OCI-LY7 (cell line): Measurements from ENCODE around the gene FASLG. TPM values are rescaled to one million over a fixed set of nuclear protein-coding genes. Genes with fewer than 3 reads are reported as not detected.

Experiments
- BruUV-seq: library from RNA; stranded (reverse); fragments of 400-500 nt; replicated peaks from 2 replicates; lab custom pipeline; 2021; lab: Mats Ljungman, UMichigan
- CTCF ChIA-PET: fragments of 300-600 bp; sonication (Branson Sonifier 250); formaldehyde crosslinking; loops from one replicate; lab custom pipeline; 2022; ENCODE audit warnings: antibody characterized with exemption; ENCODE audit not compliant: unreplicated experiment; lab: Charles Lee
- POLR2A ChIA-PET: fragments of 300-600 bp; sonication (Branson Sonifier 250); formaldehyde crosslinking; loops from one replicate; lab custom pipeline; 2022; ENCODE audit warnings: antibody characterized with exemption; lab: Charles Lee
- DNase-seq: peaks from one replicate; pipeline ENCODE4 v3.0.0-alpha.2; 2015; ENCODE audit warnings: low spot score
- H2AFZ ChIP-seq: fragments of 200-600 bp; sonication (generic), shearing (Covaris generic); 2 replicates; pipeline ENCODE4 v1.6.1; 2014; ENCODE audit warnings: mild to moderate bottlenecking, antibody characterized with exemption, low read length, moderate library complexity
- H3K27ac ChIP-seq: fragments of 200-600 bp; sonication (generic); 2 replicates; pipeline ENCODE4 v1.5.1; 2014; ENCODE audit warnings: mixed run types, low read depth, mild to moderate bottlenecking, moderate library complexity, low read length, inconsistent platforms; ENCODE audit not compliant: poor library complexity, severe bottlenecking
- H3K36me3 ChIP-seq: fragments of 200-600 bp; sonication (generic); 2 replicates; pipeline ENCODE4 v1.6.1; 2014; ENCODE audit warnings: mild to moderate bottlenecking, antibody characterized with exemption, low read length, moderate library complexity, mixed read lengths; ENCODE audit not compliant: insufficient read depth
- H3K4me1 ChIP-seq: fragments of 200-600 bp; sonication (generic); 2 replicates; pipeline ENCODE4 v1.5.1; 2014; ENCODE audit warnings: mild to moderate bottlenecking, low read length; ENCODE audit not compliant: insufficient read depth, poor library complexity, severe bottlenecking
- H3K4me2 ChIP-seq: fragments of 200-600 bp; sonication (generic); 2 replicates; pipeline ENCODE4 v1.6.1; 2014; ENCODE audit warnings: mild to moderate bottlenecking, low read length
- H3K4me3 ChIP-seq: fragments of 200-600 bp; sonication (generic); 2 replicates; pipeline ENCODE4 v1.5.1; 2014; ENCODE audit warnings: mild to moderate bottlenecking, low read depth, low read length; ENCODE audit not compliant: poor library complexity, severe bottlenecking
- H3K79me2 ChIP-seq: fragments of 200-600 bp; sonication (generic); 2 replicates; pipeline ENCODE4 v1.6.1; 2016; ENCODE audit warnings: low read depth, mild to moderate bottlenecking, low read length, moderate library complexity, mixed read lengths; ENCODE audit not compliant: insufficient read depth
- H3K9me2 ChIP-seq: fragments of 200-600 bp; sonication (generic); 2 replicates; pipeline ENCODE4 v1.6.1; 2016; ENCODE audit warnings: mild to moderate bottlenecking, low read length, mixed read lengths; ENCODE audit not compliant: insufficient read depth
- H3K9me3 ChIP-seq: fragments of 200-600 bp; sonication (generic); 2 replicates; pipeline ENCODE4 v1.6.1; 2014; ENCODE audit warnings: mild to moderate bottlenecking, mixed run types, low read length, mixed read lengths
- H4K20me1 ChIP-seq: fragments of 200-600 bp; sonication (generic); 2 replicates; pipeline ENCODE4 v1.6.1; 2014; ENCODE audit warnings: mild to moderate bottlenecking, antibody characterized with exemption, low read length, moderate library complexity, mixed read lengths; ENCODE audit not compliant: insufficient read depth
- EZH2phosphoT487 ChIP-seq: fragments of 200-600 bp; sonication (generic); IDR thresholded peaks from 2 replicates; pipeline ENCODE4 v1.6.1; 2018; ENCODE audit warnings: low read depth, borderline replicate concordance, mild to moderate bottlenecking, mixed run types, antibody characterized with exemption, low read length, moderate library complexity, mixed read lengths
- intact Hi-C: fragments of 100-400 bp; cut with micrococcal nuclease; formaldehyde crosslinking; loops from one replicate; pipeline ENCODE4 v1.10.0; 2022; ENCODE audit not compliant: unreplicated experiment
- total RNA-seq, 2 experiments: library from RNA; depleted of rRNA in 1 of 2; stranded (reverse); fragments of >200 nt in 1 of 2; shearing (Covaris generic) in 1 of 2; gene quantifications; 2 replicates each; pipeline ENCODE4 v1.2.3, GENCODE V29; 2014 to 2022
- TF ChIP-seq, protein P1 (sequence below): fragments of 200-600 bp; sonication (generic); conservative IDR thresholded peaks from 2 replicates; pipeline ENCODE4 v1.5.1; 2014; ENCODE audit warnings: mild to moderate bottlenecking, antibody characterized with exemption, low read length, moderate library complexity, mixed read lengths

FASLG gene
- total RNA-seq, 2 experiments from 2014 or later: not detected

DNA sequence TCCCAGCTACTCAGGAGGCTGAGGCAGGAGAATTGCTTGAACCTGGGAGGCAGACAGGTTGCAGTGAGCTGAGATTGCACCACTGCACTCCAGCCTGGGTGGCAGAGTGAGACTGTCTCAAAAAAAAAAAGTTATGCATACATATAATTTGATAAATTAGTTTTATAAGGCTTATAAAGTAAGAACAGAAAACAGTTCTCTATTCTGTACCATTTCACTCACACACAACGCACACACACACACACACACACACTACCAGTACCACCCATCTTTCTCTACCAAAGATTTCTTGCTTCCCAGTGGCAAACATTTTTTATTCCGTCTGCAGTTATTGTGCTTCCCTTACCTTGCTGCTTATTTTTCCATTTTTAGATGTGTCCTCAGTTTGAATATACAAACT, 46.4 kb upstream of the FASLG start:
- H4K20me1 ChIP-seq: no peaks in the 10 kb centered on the region
- H3K4me2 ChIP-seq: no peak overlapping the region
- TF ChIP-seq, protein P1, sequence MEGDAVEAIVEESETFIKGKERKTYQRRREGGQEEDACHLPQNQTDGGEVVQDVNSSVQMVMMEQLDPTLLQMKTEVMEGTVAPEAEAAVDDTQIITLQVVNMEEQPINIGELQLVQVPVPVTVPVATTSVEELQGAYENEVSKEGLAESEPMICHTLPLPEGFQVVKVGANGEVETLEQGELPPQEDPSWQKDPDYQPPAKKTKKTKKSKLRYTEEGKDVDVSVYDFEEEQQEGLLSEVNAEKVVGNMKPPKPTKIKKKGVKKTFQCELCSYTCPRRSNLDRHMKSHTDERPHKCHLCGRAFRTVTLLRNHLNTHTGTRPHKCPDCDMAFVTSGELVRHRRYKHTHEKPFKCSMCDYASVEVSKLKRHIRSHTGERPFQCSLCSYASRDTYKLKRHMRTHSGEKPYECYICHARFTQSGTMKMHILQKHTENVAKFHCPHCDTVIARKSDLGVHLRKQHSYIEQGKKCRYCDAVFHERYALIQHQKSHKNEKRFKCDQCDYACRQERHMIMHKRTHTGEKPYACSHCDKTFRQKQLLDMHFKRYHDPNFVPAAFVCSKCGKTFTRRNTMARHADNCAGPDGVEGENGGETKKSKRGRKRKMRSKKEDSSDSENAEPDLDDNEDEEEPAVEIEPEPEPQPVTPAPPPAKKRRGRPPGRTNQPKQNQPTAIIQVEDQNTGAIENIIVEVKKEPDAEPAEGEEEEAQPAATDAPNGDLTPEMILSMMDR: no peak
- TF ChIP-seq EZH2phosphoT487: no peak
- peaks cover 35% of the 10 kb centered on the region for H3K36me3 ChIP-seq
- H3K9me2 ChIP-seq: no peaks in the 10 kb centered on the region
- H3K9me3 ChIP-seq: no peaks in the 10 kb centered on the region
- H3K27ac ChIP-seq: no peak overlapping the region
- no peaks in the 10 kb centered on the region for H3K79me2 ChIP-seq
- H3K4me3 ChIP-seq: no peak overlapping the region
- ChIA-PET POLR2A (no interaction called here), CTCF (no interaction called here)
- intact Hi-C loops: no loop called here
- no peak overlapping the region for H2AFZ ChIP-seq
- DNase-seq: no peak
- no peaks in the 10 kb centered on the region for H3K4me1 ChIP-seq
- BruUV-seq: no TSS peak

GRCh38 chr1:172613294-172613693, 45.6 kb upstream of the FASLG start:
- TF ChIP-seq, protein P1: no peak
- no peak for TF ChIP-seq EZH2phosphoT487
- POLR2A ChIA-PET: no interaction called here
- Histone ChIP-seq H2AFZ (no peak overlapping the region), H3K4me1 (no peaks in the 10 kb centered on the region), H3K36me3 (peaks cover 30% of the 10 kb centered on the region), H3K9me2 (no peaks in the 10 kb centered on the region), H3K9me3 (no peaks in the 10 kb centered on the region), H3K27ac (no peak overlapping the region), H3K4me2 (no peak overlapping the region), H4K20me1 (no peaks in the 10 kb centered on the region), H3K79me2 (no peaks in the 10 kb centered on the region), H3K4me3 (no peak overlapping the region)
- CTCF ChIA-PET: no interaction called here
- BruUV-seq: no TSS peak
- intact Hi-C loops: no loop called here
- DNase-seq: no peak

DNA sequence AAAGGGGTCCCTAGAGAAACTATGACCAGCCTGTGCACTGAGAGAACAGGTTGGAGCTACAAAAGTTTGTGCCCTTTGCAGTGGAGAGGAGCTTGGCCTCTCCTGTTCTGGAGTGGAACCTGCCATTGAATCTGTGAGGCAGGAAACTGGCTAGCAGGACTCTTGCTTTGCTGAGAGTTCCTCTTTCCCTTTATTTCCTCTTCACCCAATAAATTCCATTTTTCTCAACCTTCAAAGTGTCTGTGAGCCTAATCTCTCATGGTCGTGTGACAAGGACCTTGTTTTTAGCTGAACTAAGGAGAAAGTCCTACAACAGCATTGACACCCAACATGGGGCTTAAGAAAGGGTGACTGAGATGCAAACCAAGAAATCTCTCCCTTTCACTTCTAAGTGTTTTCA, 42.7 kb upstream of the FASLG start:
- peaks cover 7% of the 10 kb centered on the region; the same call in 1 of the 2 replicates for H3K36me3 ChIP-seq
- H3K9me2 ChIP-seq: no peaks in the 10 kb centered on the region
- H4K20me1 ChIP-seq: no peaks in the 10 kb centered on the region
- TF ChIP-seq, protein P1: no peak
- TF ChIP-seq EZH2phosphoT487: no peak
- ChIA-PET POLR2A (no interaction called here), CTCF (no interaction called here)
- intact Hi-C loops: no loop called here
- H3K4me3 ChIP-seq: no peak overlapping the region
- no peak overlapping the region for H3K27ac ChIP-seq
- H3K4me1 ChIP-seq: no peaks in the 10 kb centered on the region
- no peak overlapping the region for H2AFZ ChIP-seq
- 0 out of 2 replicates have a peak, but pooled peaks cover 5% of the 10 kb centered on the region for H3K9me3 ChIP-seq
- no TSS peak for BruUV-seq
- no peak for DNase-seq
- H3K4me2 ChIP-seq: no peak overlapping the region
- H3K79me2 ChIP-seq: no peaks in the 10 kb centered on the region
